Measurements from ENCODE around the gene KRTAP4-16.

The KRTAP4-16 gene

GRCh38 chr17:41101586-41102259 lies at the start of gene KRTAP4-16:
Gene KRTAP4-16, minus strand, starts transcription at chr17:41102209. Its CDS starts 0 bp downstream, at chr17:41102209.
- TF ChIP-seq, protein P1, sequence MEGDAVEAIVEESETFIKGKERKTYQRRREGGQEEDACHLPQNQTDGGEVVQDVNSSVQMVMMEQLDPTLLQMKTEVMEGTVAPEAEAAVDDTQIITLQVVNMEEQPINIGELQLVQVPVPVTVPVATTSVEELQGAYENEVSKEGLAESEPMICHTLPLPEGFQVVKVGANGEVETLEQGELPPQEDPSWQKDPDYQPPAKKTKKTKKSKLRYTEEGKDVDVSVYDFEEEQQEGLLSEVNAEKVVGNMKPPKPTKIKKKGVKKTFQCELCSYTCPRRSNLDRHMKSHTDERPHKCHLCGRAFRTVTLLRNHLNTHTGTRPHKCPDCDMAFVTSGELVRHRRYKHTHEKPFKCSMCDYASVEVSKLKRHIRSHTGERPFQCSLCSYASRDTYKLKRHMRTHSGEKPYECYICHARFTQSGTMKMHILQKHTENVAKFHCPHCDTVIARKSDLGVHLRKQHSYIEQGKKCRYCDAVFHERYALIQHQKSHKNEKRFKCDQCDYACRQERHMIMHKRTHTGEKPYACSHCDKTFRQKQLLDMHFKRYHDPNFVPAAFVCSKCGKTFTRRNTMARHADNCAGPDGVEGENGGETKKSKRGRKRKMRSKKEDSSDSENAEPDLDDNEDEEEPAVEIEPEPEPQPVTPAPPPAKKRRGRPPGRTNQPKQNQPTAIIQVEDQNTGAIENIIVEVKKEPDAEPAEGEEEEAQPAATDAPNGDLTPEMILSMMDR (IDR thresholded peaks at IDR 0.05; ENCODE audit: insufficient read depth, low read length, poor library complexity, severe bottlenecking), result no peak
- TF ChIP-seq EZH2phosphoT487 (conservative IDR thresholded peaks at IDR 0.05; ENCODE audit: low read length), result no peak
- Histone ChIP-seq H3K27ac (ENCODE audit: low read depth, low read length) (no peak within 1 kb of the TSS), H3K79me2 (ENCODE audit: insufficient read depth, low read length) (no peaks in the 10 kb centered on the region), H3K9me2 (replicated peaks; ENCODE audit: insufficient read depth, low read length) (no peaks in the 10 kb centered on the region), H3K27me3 (ENCODE audit: low read length) (no peaks in the 10 kb centered on the region), H4K20me1 (ENCODE audit: low read depth, low read length) (no peaks in the 10 kb centered on the region), H3F3A (ENCODE audit: insufficient read depth) (no peaks in the 10 kb centered on the region), H3K36me3 (ENCODE audit: low read length) (no peaks in the 10 kb centered on the region), H3K9ac (ENCODE audit: low read length) (no peak within 1 kb of the TSS), H3K4me3 (ENCODE audit: insufficient read depth, low read length, poor library complexity, severe bottlenecking) (no peak within 1 kb of the TSS), H3K9me3 (ENCODE audit: insufficient read depth, low read length) (no peaks in the 10 kb centered on the region), H2AFZ (ENCODE audit: low read depth, low read length, severe bottlenecking) (no peak within 1 kb of the TSS), H3K4me2 (ENCODE audit: low read depth, low read length, poor library complexity, severe bottlenecking) (no peak within 1 kb of the TSS)

DNA sequence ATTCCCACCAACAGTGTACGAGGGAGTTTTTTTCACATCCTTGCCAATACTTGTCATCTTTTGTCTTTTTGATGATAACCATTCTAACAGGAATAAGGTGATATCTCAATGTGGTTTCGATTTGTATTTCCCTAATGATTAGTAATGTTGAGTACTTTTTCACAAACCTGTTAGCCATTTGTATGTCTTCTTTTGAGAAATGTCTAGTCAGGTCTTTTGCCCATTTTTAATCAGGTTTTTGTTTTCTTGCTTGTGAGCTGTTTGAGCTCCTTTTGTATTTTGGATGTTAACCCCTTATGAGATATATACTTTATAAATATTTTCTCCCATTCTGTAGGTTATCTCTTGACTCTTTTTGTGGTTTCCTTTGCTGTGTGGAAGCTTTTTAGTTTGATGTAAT lies 49.5 kb upstream of the KRTAP4-16 start:
- Histone ChIP-seq H3K27me3 (ENCODE audit: low read length) (no peaks in the 10 kb centered on the region; the same call in 1 of the 2 replicates), H4K20me1 (ENCODE audit: low read depth, low read length) (no peaks in the 10 kb centered on the region), H3K9me2 (replicated peaks; ENCODE audit: insufficient read depth, low read length) (no peaks in the 10 kb centered on the region), H3K9me3 (ENCODE audit: insufficient read depth, low read length) (no peaks in the 10 kb centered on the region), H3K79me2 (ENCODE audit: insufficient read depth, low read length) (no peaks in the 10 kb centered on the region), H3K36me3 (ENCODE audit: low read length) (no peaks in the 10 kb centered on the region), H3K4me2 (ENCODE audit: low read depth, low read length, poor library complexity, severe bottlenecking) (no peak overlapping the region), H3K9ac (ENCODE audit: low read length) (no peak overlapping the region), H2AFZ (ENCODE audit: low read depth, low read length, severe bottlenecking) (no peak overlapping the region), H3K27ac (ENCODE audit: low read depth, low read length) (no peak overlapping the region), H3K4me3 (ENCODE audit: insufficient read depth, low read length, poor library complexity, severe bottlenecking) (no peak overlapping the region), H3F3A (ENCODE audit: insufficient read depth) (no peaks in the 10 kb centered on the region)
- no peak for TF ChIP-seq EZH2phosphoT487 (conservative IDR thresholded peaks at IDR 0.05; ENCODE audit: low read length)
- TF ChIP-seq, protein P1 (IDR thresholded peaks at IDR 0.05; ENCODE audit: insufficient read depth, low read length, poor library complexity, severe bottlenecking), result no peak

DNA sequence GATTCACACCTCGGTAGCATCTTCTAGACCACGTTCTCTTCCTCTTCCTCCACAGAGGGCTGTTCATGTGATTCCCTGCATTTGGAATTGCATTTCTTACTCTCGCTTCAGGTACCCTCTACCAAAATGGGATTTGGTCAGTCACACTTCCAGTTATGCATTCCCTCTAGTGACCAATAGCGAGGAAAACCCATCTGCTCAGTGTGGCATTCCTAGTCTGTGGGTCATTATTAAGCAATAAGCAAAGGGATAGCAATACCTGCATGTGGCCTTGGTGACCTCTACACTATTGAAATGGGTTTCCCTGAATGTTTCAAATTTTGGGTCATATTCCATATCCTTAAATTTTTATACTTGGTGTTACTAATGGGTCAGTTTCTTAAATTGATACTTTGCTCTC lies 48.0 kb upstream of the KRTAP4-16 start:
- Histone ChIP-seq H3K79me2 (ENCODE audit: insufficient read depth, low read length) (no peaks in the 10 kb centered on the region), H3K9ac (ENCODE audit: low read length) (no peak overlapping the region), H3K9me3 (ENCODE audit: insufficient read depth, low read length) (no peaks in the 10 kb centered on the region), H3K4me2 (ENCODE audit: low read depth, low read length, poor library complexity, severe bottlenecking) (no peak overlapping the region), H3K27me3 (ENCODE audit: low read length) (no peaks in the 10 kb centered on the region; the same call in 1 of the 2 replicates), H3K36me3 (ENCODE audit: low read length) (no peaks in the 10 kb centered on the region), H3K9me2 (replicated peaks; ENCODE audit: insufficient read depth, low read length) (no peaks in the 10 kb centered on the region), H2AFZ (ENCODE audit: low read depth, low read length, severe bottlenecking) (no peak overlapping the region), H3F3A (ENCODE audit: insufficient read depth) (no peaks in the 10 kb centered on the region), H4K20me1 (ENCODE audit: low read depth, low read length) (no peaks in the 10 kb centered on the region), H3K27ac (ENCODE audit: low read depth, low read length) (no peak overlapping the region), H3K4me3 (ENCODE audit: insufficient read depth, low read length, poor library complexity, severe bottlenecking) (no peak overlapping the region)
- no peak for TF ChIP-seq EZH2phosphoT487 (conservative IDR thresholded peaks at IDR 0.05; ENCODE audit: low read length)
- TF ChIP-seq, protein P1 (IDR thresholded peaks at IDR 0.05; ENCODE audit: insufficient read depth, low read length, poor library complexity, severe bottlenecking), result no peak
